B cell (primary cell): ENCODE data around the gene JPH3. TPM values are rescaled to one million over a fixed set of nuclear protein-coding genes. Genes with fewer than 3 reads are reported as not detected.

Experiments
- ATAC-seq: fragments of 200-7000 bp; cut with Tn5 transposase; one replicate; pipeline ENCODE4 v1.10.0; 2021; ENCODE audit warnings: low read depth, mild to moderate bottlenecking, moderate number of reproducible peaks, moderate library complexity
- CTCF ChIA-PET: fragments of 350-600 bp; sonication (Branson Sonifier 250); formaldehyde crosslinking; loops from one replicate; lab custom pipeline; 2021; ENCODE audit warnings: antibody characterized with exemption, inconsistent platforms; lab: Charles Lee
- POLR2A ChIA-PET: fragments of 350-600 bp; sonication (Branson Sonifier 250); formaldehyde crosslinking; loops from one replicate; lab custom pipeline; 2021; ENCODE audit warnings: antibody characterized with exemption; lab: Charles Lee
- DNase-seq: peaks from one replicate; pipeline ENCODE4 v3.0.0; 2013
- H2AFZ ChIP-seq: 2 replicates; pipeline ENCODE4 v1.6.1; 2012; ENCODE audit warnings: mild to moderate bottlenecking, low read depth, low read length; ENCODE audit not compliant: insufficient read depth, poor library complexity, severe bottlenecking
- H3K27ac ChIP-seq, 2 donors: 1 replicate in 1 of 2; 2 replicates in 1 of 2; pipeline ENCODE4 v1.5.1; 2012 to 2013; ENCODE audit warnings: low read length in 2 of 2, mild to moderate bottlenecking in 2 of 2, moderate library complexity in 1 of 2
- H3K27me3 ChIP-seq, 4 experiments: fragments of 200-600 bp in 1 of 4; sonication (generic) in 1 of 4; replicated peaks in 1 of 4; 1 replicate in 2 of 4; 2 replicates in 2 of 4; pipeline versions ENCODE4 v1.6.1 to v1.7.0; 2013 to 2016; ENCODE audit warnings: low read length in 3 of 4, mild to moderate bottlenecking in 2 of 4, mixed read lengths in 1 of 4, moderate library complexity in 1 of 4; ENCODE audit not compliant: insufficient read depth in 4 of 4, control insufficient read depth in 3 of 4; ENCODE audit errors: control extremely low read depth in 1 of 4
- H3K36me3 ChIP-seq, 2 experiments: replicated peaks in 1 of 2; 1 replicate in 1 of 2; 2 replicates in 1 of 2; pipeline versions ENCODE4 v1.6.1 to v1.7.1; 2013; ENCODE audit warnings: low read length in 1 of 2; ENCODE audit not compliant: insufficient read depth in 2 of 2, control insufficient read depth in 1 of 2; ENCODE audit errors: control extremely low read depth in 1 of 2, extremely low read depth in 1 of 2
- H3K4me1 ChIP-seq, 2 donors: fragments of 200-600 bp in 1 of 2; sonication (generic) in 1 of 2; 1 replicate in 1 of 2; 2 replicates in 1 of 2; pipeline versions ENCODE4 v1.5.1 to v1.6.1; 2013 to 2017; ENCODE audit warnings: low read length in 2 of 2; ENCODE audit not compliant: control insufficient read depth in 2 of 2, insufficient read depth in 2 of 2
- H3K4me2 ChIP-seq: replicated peaks from 2 replicates; pipeline ENCODE3; 2012; ENCODE audit warnings: mild to moderate bottlenecking, low read depth, low read length; ENCODE audit not compliant: poor library complexity, severe bottlenecking
- H3K4me3 ChIP-seq, 5 experiments: fragments of 200-600 bp in 1 of 5; sonication (generic) in 1 of 5; 1 replicate in 3 of 5; 2 replicates in 2 of 5; pipeline versions ENCODE4 v1.5.1 to v1.7.0; 2011 to 2016; ENCODE audit warnings: low read length in 4 of 5, mild to moderate bottlenecking in 4 of 5, low read depth in 2 of 5, control low read depth in 1 of 5, moderate library complexity in 1 of 5; ENCODE audit not compliant: insufficient read depth in 1 of 5; ENCODE audit errors: control extremely low read depth in 1 of 5, extremely low read depth in 1 of 5
- H3K79me2 ChIP-seq: fragments of 200-600 bp; sonication (generic); one replicate; pipeline ENCODE4 v1.6.0; 2016; ENCODE audit warnings: low read length; ENCODE audit not compliant: control insufficient read depth, insufficient read depth
- H3K9ac ChIP-seq: fragments of 200-600 bp; sonication (generic); 2 replicates; pipeline ENCODE4 v1.6.1; 2017; ENCODE audit warnings: mild to moderate bottlenecking, low read length, moderate library complexity
- H3K9me3 ChIP-seq, 3 donors: one replicate each; pipeline versions ENCODE4 v1.6.1 to v1.7.1; 2013; ENCODE audit warnings: low read length in 2 of 3; ENCODE audit not compliant: control insufficient read depth in 2 of 3, insufficient read depth in 1 of 3; ENCODE audit errors: control extremely low read depth in 1 of 3
- H4K20me1 ChIP-seq: 2 replicates; pipeline ENCODE4 v1.6.0; 2012; ENCODE audit warnings: mild to moderate bottlenecking, low read length; ENCODE audit not compliant: insufficient read depth, control insufficient read depth, poor library complexity, severe bottlenecking
- H3K27ac Mint-ChIP-seq: one replicate; pipeline ENCODE4 v1.8.0; 2021; ENCODE audit warnings: mixed read lengths
- H3K27me3 Mint-ChIP-seq: one replicate; pipeline ENCODE4 v1.8.0; 2021; ENCODE audit warnings: mixed read lengths
- H3K4me1 Mint-ChIP-seq: one replicate; pipeline ENCODE4 v1.8.0; 2021; ENCODE audit warnings: mixed read lengths
- H3K4me3 Mint-ChIP-seq: one replicate; pipeline ENCODE4 v1.8.0; 2021; ENCODE audit warnings: mixed read lengths
- H3K9me3 Mint-ChIP-seq: one replicate; pipeline ENCODE4 v1.8.0; 2022; ENCODE audit warnings: mixed read lengths; ENCODE audit not compliant: insufficient read depth
- CTCF ChIP-seq: fragments of 200-600 bp; IDR thresholded peaks from one replicate; pipeline ENCODE4 v1.8.0; 2022; ENCODE audit warnings: antibody characterized with exemption, mild to moderate bottlenecking
- EZH2 ChIP-seq: IDR thresholded peaks from 2 replicates; pipeline ENCODE4 v1.6.1; 2012; ENCODE audit warnings: borderline replicate concordance, low read depth, mild to moderate bottlenecking, moderate library complexity, low read length; ENCODE audit not compliant: insufficient read depth, poor library complexity, severe bottlenecking
- WGBS: methylation state at CpG from one replicate; pipeline ENCODE4 v1.1.5; 2013; ENCODE audit warnings: missing lambda C conversion rate; ENCODE audit not compliant: insufficient coverage; 5-methylcytosine and 5-hydroxymethylcytosine counted together
- intact Hi-C: fragments of 100-400 bp; cut with micrococcal nuclease; formaldehyde crosslinking; loops from one replicate; pipeline ENCODE4 v1.10.0; 2022
- polyA plus RNA-seq: library from polyadenylated mRNA; depleted of rRNA; stranded (reverse); fragments of >200 nt; gene quantifications from 2 replicates; pipeline ENCODE4 v1.2.3, GENCODE V29; 2012
- total RNA-seq, 2 donors: library from RNA; stranded (reverse); fragments of 120-200 nt in 1 of 2; gene quantifications; 1 replicate in 1 of 2; 2 replicates in 1 of 2; pipeline versions ENCODE4 v1.2.3 to v1.2.4, GENCODE V29; 2013 to 2022

The JPH3 gene
- total and polyA plus RNA-seq, 2 donors (not counting 1 experiment from before 2014, with no cell fraction given): not detected

- no peak for ATAC-seq
- H4K20me1 ChIP-seq: no peaks in the 10 kb centered on the region
- TF ChIP-seq CTCF: no peak
- TF ChIP-seq EZH2: no peak
Measured at GRCh38 chr16:87564524-87564778, 37.9 kb upstream of the JPH3 start.

GRCh38 chr16:87569601-87570571, 32.4 kb upstream of the JPH3 start:
- Histone ChIP-seq H3K36me3 (no peaks in the 10 kb centered on the region), H3K9me3 (no peaks in the 10 kb centered on the region), H2AFZ (no peak overlapping the region), H3K27ac (no peak overlapping the region), H3K79me2 (no peaks in the 10 kb centered on the region), H3K4me1 (no peaks in the 10 kb centered on the region), H3K27me3 (peaks cover 0 to 2% (median 1%) of the 10 kb centered on the region in 4 experiments), H3K4me2 (no peak overlapping the region), H3K9ac (no peak overlapping the region), H4K20me1 (no peaks in the 10 kb centered on the region), H3K4me3 (no peak overlapping the region)
- Mint-ChIP-seq H3K9me3 (peaks cover 3% of the 10 kb centered on the region), H3K4me1 (no peaks in the 10 kb centered on the region), H3K27ac (no peak overlapping the region), H3K27me3 (peaks cover 21% of the 10 kb centered on the region), H3K4me3 (no peak overlapping the region)
- POLR2A ChIA-PET: no interaction called here
- ATAC-seq (no peak), DNase-seq (no peak)
- CTCF ChIA-PET: no interaction called here
- TF ChIP-seq CTCF (no peak), EZH2 (no peak)
- intact Hi-C loops: no loop called here
- 86% methylated on average over 24 of the region's 25 CpGs for WGBS

More at GRCh38 chr16:87564524-87564778, 37.9 kb upstream of the JPH3 start:
- Histone ChIP-seq H3K36me3 (no peaks in the 10 kb centered on the region), H3K9me3 (peaks cover 0 to 22% (median 0%) of the 10 kb centered on the region in 3 donors), H3K79me2 (no peaks in the 10 kb centered on the region), H3K27ac (no peak overlapping the region), H2AFZ (no peak overlapping the region), H3K4me2 (no peak overlapping the region), H3K27me3 (no peaks in the 10 kb centered on the region), H3K9ac (no peak overlapping the region), H3K4me3 (no peak overlapping the region), H3K4me1 (no peaks in the 10 kb centered on the region)
- Mint-ChIP-seq H3K9me3 (peaks cover 10% of the 10 kb centered on the region), H3K4me1 (no peaks in the 10 kb centered on the region), H3K27ac (no peak overlapping the region), H3K27me3 (peaks cover 10% of the 10 kb centered on the region), H3K4me3 (no peak overlapping the region)
- 97% methylated on average over 6 of the region's 6 CpGs for WGBS
- POLR2A ChIA-PET: no interaction called here
- DNase-seq: no peak
- intact Hi-C loops: no loop called here
- CTCF ChIA-PET: no interaction called here
